Hepatocyte (in vitro differentiated cells): Measurements from ENCODE around the gene C4orf50.

Experiments used
- EZH2 ChIP-seq: fragments of 200-600 bp; sonication (generic); IDR thresholded peaks from 2 replicates; pipeline ENCODE4 v1.6.1; 2016; ENCODE audit warnings: antibody characterized with exemption, mild to moderate bottlenecking, borderline replicate concordance
- EZH2phosphoT487 ChIP-seq: fragments of 200-600 bp; sonication (generic); IDR thresholded peaks from one replicate; pipeline ENCODE4 v1.6.1; 2018; ENCODE audit warnings: antibody characterized with exemption, mild to moderate bottlenecking, low read depth, moderate library complexity; ENCODE audit not compliant: unreplicated experiment, severe bottlenecking
- TF ChIP-seq, protein P1 (sequence below): fragments of 200-600 bp; sonication (generic); IDR thresholded peaks from 2 replicates; pipeline ENCODE4 v1.5.1; 2016; ENCODE audit warnings: antibody characterized with exemption, mild to moderate bottlenecking; ENCODE audit not compliant: poor library complexity

DNA sequence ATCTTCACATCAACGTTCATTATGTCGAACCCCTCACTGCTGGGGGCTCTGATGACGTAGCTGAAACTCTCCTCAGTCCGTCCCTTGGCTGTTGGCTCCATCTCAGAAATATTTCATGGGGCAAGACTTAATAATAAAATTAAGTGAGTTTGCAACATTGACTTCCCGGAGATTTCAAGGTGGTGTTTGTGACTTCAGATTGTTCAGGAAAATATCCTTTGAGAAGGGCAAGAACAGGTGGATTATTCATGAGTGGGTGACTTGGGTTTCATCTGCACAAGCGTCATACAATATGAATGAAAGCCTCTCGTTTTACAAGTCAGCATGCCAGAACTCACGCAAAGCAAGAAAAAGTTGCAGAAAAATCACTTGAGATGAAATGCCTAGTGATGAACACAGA lies at the start of gene C4orf50:
- TF ChIP-seq, protein P1, sequence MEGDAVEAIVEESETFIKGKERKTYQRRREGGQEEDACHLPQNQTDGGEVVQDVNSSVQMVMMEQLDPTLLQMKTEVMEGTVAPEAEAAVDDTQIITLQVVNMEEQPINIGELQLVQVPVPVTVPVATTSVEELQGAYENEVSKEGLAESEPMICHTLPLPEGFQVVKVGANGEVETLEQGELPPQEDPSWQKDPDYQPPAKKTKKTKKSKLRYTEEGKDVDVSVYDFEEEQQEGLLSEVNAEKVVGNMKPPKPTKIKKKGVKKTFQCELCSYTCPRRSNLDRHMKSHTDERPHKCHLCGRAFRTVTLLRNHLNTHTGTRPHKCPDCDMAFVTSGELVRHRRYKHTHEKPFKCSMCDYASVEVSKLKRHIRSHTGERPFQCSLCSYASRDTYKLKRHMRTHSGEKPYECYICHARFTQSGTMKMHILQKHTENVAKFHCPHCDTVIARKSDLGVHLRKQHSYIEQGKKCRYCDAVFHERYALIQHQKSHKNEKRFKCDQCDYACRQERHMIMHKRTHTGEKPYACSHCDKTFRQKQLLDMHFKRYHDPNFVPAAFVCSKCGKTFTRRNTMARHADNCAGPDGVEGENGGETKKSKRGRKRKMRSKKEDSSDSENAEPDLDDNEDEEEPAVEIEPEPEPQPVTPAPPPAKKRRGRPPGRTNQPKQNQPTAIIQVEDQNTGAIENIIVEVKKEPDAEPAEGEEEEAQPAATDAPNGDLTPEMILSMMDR: no peak
- TF ChIP-seq EZH2 (no peak), EZH2phosphoT487 (no peak)
